G401.6 (cell line): ENCODE data around the gene ARHGAP44.

Experiments
- FAIRE-seq: peaks from 2 replicates; lab custom pipeline; 2012; peaks lifted over from hg19 to GRCh38; lab: Jason Lieb, UNC

Gene ARHGAP44, protein sequence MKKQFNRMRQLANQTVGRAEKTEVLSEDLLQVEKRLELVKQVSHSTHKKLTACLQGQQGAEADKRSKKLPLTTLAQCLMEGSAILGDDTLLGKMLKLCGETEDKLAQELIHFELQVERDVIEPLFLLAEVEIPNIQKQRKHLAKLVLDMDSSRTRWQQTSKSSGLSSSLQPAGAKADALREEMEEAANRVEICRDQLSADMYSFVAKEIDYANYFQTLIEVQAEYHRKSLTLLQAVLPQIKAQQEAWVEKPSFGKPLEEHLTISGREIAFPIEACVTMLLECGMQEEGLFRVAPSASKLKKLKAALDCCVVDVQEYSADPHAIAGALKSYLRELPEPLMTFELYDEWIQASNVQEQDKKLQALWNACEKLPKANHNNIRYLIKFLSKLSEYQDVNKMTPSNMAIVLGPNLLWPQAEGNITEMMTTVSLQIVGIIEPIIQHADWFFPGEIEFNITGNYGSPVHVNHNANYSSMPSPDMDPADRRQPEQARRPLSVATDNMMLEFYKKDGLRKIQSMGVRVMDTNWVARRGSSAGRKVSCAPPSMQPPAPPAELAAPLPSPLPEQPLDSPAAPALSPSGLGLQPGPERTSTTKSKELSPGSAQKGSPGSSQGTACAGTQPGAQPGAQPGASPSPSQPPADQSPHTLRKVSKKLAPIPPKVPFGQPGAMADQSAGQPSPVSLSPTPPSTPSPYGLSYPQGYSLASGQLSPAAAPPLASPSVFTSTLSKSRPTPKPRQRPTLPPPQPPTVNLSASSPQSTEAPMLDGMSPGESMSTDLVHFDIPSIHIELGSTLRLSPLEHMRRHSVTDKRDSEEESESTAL

DNA sequence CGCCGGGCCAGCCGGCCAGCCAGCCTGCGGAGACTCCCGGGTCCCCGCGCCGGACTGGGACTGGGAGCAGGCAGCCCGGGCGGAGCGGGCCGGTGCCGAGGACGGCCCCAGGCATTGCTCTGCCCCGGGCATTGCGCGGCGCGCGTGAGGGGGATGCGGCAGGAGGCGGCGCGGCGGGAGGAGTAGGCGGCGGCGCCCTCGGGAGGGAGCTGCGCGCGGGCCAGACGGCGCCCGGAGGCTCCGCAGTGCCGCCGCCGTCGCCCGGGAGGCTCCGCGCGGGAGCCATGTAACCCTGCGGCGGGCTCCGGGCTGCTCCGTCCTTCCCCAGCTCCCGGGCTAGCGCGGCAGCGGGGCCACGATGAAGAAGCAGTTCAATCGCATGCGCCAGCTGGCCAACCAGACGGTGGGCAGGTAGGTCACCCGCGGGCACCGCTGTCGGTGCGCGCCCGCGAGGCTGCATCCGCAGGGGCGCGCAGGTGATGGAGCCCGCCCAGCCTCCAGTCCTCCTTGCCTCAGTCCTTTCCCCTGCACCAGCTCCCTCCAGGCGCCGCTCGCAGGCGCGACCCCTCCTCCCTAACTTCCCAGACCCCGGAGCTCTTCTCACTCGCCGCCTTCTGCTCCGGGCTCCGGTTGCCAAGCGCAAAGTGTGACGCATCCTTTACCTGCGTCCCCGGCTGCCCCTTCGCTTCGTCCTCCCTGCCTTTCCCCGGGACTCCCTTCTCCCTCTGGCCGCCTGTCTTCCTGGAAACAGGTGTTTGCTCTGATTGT lies at the start of gene ARHGAP44:
Gene ARHGAP44 (plus strand): TSS at position 18 of the 768 bp plus-strand sequence. CDS start 341 bp downstream, at position 359.
- FAIRE-seq: no peak

DNA sequence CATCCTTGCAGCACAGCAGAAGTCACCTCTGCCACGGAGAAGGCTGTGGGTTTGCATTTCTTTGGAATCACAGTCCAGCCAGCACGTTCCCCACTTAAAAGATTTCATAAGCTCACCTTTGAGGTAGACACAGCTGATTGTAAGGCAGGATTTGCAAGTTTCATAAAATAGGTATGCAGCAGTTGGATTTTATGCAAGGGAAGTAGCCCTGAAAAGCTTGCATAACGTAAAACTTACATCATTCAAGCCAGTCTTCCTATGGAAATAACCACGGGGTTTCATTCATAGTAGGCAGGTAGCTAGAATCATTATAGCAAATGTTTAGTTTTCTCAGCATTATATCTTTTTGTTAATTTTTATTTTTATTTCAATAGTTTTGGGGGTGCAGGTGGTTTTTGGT lies 49.8 kb upstream of the ARHGAP44 start:
- no peak for FAIRE-seq

DNA sequence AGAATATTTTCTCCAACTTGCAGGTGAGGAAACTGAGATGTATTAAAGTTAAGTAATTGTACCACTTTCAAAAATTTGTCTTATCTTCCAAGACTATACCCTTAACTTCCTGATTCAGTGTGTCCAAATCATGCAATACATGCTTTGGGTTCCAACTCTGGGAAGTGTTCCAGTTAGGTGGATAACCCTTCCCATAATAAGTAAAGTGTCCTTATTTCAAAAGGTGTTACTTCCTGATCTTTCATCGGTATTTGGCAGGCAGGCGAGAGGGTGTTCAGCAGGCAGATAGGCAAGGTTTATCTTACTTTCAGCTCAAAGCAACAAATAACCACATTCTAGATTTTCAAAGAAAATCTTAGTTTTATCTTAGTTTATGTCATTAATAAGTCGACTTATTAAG lies 46.3 kb upstream of the ARHGAP44 start:
- FAIRE-seq: no peak

DNA sequence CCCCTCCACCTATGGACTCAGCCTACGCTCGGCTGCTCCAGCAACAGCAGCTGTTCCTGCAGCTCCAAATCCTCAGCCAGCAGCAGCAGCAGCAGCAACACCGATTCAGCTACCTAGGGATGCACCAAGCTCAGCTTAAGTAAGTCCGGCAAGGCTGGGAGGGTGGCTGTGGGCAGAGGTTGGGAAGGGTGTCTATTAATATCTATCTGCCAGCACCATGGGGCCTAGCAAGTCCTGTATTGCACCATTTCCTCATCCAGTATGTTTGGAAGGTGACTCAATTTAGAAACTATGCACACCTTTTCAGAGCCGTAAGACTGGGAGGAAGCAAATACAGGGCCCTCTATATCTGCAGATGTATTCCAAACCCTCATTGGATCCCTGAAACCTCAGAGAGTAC lies 45.0 kb upstream of the ARHGAP44 start:
- no peak for FAIRE-seq

DNA sequence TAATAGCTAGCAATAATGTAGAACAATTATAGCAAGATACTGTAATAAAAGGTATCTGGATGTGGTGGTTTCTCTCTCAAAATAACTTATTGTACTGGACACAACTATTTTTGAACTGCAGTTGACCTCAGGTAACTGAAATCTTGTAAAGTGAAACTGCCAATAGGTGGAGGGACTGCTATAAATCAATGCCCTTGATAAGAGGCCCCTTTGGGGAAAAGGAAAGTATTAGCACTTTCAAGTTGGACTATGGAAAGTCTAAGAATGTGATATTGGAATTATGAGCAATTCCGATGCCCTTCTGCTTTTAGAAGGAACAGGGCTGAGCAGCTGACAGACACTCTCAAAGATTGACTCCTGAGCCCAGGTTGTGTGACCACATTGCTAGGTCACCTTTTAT lies 44.5 kb upstream of the ARHGAP44 start:
- no peak for FAIRE-seq

DNA sequence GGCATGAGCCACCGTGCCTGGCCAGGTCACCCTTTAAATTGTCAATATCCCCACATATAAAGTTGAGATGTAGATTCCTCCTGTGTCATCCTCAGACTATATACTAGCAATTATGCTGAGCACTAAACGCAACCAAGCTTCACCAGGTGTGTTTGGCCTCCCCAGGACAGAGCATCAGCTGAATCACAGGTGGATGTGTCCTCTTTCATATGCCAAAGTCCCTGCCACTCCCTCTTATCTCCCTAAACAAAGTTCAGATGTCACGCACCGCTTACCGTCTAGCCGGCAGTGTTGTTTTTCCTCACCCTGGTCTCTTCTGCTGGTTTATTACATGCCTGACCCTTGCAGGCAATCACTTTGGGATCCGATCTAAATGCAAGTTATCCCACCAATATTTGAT lies 43.8 kb upstream of the ARHGAP44 start:
- FAIRE-seq: no peak

DNA sequence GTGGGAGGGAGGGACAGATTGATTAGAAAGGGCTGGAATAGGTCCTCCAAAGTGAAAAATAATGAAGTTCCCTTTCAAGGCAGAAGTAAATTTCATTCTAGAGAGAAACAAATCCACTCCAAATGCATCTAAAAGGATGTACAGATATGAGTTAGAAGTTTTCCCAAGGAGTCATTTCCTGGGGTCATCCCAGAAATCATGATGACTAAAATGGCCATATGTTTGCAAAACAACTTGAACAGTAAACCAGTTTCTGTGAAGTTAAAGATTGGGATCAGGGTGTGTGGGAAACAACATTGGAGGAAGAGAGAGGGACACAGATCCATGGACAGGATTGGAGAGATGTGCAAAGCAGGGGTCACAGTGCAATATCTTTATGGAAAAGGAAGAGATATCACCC lies 32.5 kb upstream of the ARHGAP44 start:
- no peak for FAIRE-seq

DNA sequence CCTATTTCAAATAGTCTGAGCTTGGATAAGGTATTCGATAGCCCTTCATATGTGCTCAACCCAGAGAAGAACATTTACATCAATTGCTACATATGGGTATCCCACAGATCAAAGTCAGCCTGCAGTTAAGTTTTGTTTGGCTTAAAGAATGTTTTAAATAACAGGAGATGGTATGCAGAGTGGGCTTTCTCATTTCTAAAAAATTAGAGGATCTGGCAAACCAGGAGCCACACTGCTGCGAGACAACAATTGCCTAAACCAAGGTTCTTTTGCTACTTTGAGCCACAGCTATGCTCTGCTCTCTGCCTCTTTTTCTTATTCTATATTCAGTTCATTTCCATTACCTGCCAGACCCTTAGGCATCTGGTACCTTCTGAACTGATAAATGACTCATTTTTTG lies 30.2 kb upstream of the ARHGAP44 start:
- FAIRE-seq: no peak

DNA sequence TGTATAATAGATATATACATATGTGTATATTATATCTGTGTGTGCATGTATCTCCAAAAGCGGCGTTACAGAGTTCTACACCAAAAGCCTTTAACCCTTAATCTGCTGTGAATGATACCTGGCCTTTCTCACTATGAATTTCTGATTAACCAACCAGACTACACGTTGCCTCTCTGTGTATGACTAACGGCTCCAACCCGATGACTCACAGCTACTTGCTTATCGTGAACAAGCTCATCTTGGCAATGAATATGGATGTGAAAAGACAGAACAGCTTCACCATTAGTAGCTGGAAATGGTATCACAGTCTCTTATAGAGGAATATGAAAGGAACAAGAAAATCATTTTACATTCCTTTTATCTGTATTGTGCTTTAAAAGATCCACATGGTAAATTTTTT lies 23.8 kb upstream of the ARHGAP44 start:
- no peak for FAIRE-seq

DNA sequence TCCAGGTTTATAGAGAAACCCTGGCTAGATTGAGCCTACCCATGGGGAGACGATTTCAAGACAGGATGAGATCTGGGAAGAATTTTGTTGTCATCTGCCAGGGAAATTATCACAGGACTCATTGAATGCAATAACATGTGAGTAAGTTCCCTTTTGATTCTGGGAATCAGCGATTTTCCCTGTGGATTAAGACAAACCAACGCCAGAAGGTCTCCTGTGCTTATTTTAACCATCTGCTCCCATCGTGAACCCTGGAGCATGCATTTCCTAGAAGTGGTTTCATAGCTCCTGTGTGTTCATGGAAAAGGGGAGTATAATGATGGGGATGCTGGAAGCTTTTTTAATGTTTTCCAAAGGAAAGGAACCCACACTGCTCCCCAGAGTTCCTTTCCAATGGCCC lies 21.0 kb upstream of the ARHGAP44 start:
- FAIRE-seq: no peak

DNA sequence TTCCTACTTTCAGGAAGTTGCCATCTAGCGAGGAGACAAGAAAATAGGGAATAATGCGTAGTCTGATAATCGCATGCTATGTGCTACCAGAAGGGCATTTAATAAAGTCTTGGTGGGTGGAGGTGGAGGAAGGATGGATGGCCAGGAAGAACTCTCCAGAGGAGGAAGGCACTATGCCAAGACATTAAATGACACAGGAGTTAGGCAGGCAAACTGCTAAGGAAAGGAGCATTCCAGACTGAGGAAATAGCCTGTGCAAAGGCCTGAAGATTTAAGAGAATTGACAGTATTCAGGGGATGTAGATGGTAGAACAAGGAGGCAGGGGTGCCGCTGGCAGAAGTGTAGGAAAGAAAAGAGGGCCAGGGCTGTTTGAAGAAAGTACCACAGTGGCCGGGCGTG lies 19.3 kb upstream of the ARHGAP44 start:
- no peak for FAIRE-seq

DNA sequence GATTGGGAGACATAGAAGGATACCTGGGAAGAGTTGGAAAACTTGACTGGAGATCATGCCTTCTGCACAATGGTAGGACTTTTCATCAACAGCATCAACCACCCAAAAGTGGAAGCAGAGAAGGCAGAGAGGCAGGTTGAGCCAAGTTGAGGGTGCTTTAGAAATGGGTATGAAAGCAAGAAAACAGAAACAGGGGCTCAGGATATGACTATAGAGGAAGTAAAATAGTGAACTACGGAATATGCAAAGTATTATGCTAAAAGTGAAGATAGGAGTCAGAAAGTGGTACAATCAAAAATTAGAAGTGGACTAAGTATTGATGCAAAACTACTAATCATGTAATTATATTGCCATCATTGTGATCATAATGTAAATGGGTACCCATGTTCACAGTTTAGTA lies 16.1 kb upstream of the ARHGAP44 start:
- FAIRE-seq: no peak

DNA sequence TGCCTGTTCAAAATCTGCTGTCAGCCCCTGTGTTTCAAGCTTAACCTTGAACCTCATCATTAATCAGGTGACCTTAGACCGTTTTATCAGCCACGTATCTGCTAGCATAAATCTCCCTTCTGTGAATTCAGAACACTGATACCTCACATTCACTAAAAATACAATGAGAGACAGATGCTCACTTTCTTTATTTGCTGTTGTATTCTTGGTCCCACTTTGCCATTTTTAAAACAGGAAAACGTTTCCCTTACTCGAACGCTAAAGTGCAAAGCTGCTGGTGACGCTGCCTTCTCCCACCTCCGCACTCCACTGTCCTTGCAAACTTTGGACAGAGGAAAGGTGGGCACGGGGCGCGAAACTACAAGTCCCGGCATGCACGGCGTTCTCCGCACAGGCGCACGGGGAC lies 220 bp upstream of the ARHGAP44 start:
- FAIRE-seq: no peak

DNA sequence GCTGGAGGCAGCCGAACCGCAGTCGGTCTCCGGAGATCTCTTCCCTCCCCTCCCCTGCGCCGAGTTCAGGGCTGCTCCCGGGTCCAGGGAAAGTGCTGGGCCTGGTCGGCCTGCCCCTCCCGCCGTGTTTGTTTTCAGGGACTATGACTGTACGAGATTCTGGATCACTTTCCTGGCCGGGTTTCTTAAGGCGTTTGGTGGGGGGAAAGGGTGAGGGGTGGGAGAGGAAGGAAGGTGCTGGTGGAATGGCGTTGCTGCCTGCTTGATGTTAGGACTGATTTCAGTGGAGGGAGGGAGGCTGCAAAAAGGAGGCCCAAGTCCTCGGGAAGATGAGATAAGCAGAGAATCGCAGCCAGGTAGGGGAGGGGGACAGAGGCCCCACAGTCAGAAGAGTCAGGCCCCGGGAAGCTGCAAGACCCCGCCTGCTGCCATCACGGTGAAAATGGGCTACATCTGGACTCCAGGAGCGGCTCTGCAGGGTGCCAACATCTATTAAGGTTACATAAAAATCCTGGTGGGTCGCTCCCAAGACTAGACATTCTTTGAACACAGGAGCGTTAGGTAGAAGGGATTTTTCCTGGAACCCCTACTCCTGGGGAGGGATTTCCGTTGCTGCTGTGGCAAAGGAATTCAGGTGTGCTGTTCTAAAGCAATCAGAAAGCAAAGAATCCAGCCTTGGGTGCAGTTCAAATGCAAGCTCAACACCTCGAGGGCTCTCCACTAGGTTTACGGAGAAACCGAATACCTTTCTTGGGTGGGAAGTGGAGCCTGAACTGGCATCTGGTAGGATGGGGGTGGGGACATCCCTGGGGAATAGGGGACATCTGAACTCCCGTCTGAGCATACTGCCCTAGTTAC lies 1.2 kb downstream of the ARHGAP44 start:
- FAIRE-seq: no peak

DNA sequence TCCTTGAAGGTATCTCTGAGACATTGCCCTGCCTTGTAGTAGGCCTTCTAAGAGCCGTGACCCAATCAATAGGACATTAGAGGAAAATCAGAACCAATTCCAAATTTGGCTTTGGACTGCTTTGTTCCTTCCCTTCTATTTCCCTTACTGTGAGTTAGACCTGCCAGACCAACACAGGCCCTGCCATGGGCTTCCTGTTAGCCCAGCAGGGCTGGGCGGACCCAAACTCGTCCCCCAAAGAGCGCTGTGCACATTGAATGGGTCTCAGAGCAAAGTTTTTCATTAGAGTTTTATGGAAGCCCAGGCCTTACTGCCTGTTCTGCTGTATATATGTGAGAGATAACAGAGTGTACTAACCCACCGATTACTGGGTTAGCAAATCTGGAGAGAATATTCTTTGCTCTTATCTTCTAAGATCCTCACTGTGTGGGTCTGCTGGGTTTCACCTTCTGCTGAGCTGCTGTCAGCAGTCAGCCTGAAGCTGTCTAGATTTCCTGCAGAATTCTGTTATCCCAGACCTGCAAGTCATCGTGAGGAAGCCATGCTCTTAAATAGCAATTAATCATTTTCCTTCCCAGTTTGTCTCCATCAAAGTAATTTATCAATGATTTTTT lies 5.7 kb downstream of the ARHGAP44 start:
- no peak for FAIRE-seq

DNA sequence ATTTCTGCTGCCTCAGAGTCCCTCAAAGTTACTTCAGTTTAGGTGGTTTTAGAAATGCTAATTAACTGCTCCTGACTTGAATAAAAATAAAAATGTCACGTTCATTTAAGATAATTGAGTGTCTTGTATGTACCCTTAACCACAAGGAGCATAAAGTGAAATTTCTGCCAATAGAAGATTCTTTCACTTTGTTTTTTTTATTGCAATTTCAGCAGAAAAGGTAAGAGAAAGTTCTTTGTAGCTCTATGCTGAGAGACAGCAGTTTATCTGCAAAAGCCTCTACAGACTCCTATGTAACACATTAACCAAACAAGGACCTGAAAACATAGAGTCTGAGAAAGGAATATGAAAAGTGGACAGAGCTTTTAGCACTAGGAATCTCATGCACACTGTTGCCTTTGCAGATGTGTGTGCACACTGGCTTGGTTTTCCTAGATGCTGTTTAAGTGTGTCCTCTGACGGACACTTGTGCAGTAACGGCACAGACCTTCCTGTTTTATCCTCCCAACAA lies 11.6 kb downstream of the ARHGAP44 start:
- no peak for FAIRE-seq

DNA sequence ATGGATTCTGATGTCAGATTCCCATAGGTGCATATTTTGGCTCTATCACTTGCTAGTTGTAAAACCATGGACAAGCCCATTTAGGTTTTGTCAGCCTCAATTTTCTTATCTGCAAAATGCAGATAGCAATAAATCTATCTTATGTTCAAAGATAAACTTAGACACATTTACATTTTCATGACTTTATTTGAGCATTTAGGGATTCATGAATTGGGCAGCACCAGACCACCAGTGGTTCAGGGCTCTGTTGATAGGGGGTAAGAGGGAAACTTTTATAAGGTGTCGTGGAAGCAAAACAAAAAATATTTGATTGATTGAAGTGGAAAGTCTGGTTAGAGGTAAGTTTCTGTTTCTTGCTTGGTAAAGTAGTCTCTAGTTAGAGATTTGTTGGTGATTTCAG lies 17.3 kb downstream of the ARHGAP44 start:
- FAIRE-seq: no peak

DNA sequence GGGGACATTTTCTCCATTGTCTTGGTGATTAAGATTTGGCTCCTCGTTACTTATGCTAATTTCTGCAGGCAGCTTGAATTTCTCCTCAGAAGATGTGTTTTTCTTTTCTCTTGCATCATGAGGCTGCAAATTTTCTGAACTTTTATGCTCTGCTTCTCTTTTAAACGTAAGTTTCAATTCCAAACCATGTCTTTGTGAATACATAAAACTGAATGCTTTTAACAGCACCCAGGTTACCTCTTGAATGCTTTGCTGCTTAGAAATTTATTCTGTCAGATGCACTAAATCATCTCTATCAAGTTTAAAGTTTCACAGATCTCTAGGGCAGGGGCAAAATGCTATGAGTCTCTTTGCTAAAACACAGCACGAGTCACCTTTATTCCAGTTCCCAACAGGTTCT lies 19.4 kb downstream of the ARHGAP44 start:
- FAIRE-seq: no peak

DNA sequence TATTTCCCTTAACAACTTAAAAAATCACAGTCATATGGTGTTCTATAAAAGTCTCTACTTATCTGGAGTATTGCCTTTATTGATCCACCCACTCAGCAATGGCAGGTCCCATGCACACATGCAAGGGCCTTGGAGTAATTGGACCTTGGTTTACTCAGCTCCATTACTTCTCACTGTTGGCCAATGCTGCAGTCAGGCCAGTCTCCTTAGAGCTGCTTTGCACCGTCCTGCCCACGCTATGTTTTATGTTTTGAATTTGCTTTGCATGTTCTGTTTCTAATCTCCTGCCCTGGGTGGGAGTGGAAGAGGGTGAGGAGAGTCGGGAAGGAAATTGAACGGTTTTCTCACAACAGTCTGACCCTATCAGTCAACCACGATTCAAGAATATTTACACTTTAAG lies 23.6 kb downstream of the ARHGAP44 start:
- FAIRE-seq: no peak

DNA sequence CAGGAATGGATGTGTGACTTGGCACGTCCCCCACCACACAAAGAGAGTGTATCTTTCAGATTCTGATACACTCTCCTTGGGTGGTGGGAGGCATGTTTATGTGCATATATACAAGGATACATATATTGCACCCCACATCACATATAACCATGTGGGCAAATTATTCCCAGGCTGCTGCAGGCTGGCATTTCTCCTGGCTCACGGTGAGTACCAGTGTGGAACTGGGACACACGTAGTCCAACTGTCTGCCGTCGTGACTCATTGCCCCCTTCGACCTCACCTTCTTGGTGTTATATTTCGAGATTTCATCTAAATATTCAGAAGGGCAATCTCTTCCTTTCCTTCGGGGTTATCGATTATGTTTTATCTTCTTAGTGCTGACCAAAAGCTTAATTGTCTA lies 24.4 kb downstream of the ARHGAP44 start:
- FAIRE-seq: no peak

DNA sequence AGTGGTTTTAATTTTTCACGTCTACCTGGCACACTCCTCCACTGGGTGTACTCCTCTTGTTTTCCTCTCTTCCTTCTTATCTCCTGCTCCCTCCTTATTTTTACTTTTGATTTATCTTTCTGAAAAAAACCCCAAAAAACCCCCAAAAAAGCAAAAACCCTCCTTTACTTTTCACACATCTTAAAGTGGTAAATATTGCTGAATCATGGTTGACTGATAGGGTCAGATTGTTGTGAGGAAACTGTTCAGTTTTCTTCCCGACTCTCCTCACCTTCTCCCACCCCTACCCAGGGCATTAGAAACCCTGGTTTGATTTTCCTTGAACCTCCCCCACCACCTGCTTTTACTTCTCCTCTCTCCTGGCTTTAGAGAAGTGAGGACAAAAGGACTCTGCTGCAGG lies 25.4 kb downstream of the ARHGAP44 start:
- no peak for FAIRE-seq
